Chondrocyte (in vitro differentiated cells): ENCODE measurements around the gene CYP27B1. TPM values are rescaled to one million over a fixed set of nuclear protein-coding genes. Genes with fewer than 3 reads are reported as not detected.

Experiments used
- DNase-seq: peaks from one replicate; pipeline ENCODE4 v3.0.0; 2021; ENCODE audit warnings: mixed read lengths, low spot score
- H3K27ac Mint-ChIP-seq: one replicate; pipeline ENCODE4 v1.8.0; 2021; ENCODE audit warnings: mild to moderate bottlenecking, moderate library complexity, mixed read lengths; ENCODE audit not compliant: unreplicated experiment
- H3K27me3 Mint-ChIP-seq: 2 replicates; pipeline ENCODE4 v1.8.0; 2021; ENCODE audit warnings: low read depth, mixed read lengths
- H3K36me3 Mint-ChIP-seq: 2 replicates; pipeline ENCODE4 v1.8.0; 2021; ENCODE audit warnings: low read depth, mixed read lengths
- H3K4me1 Mint-ChIP-seq: 2 replicates; pipeline ENCODE4 v1.8.0; 2021; ENCODE audit warnings: low read depth, mild to moderate bottlenecking, mixed read lengths
- H3K4me3 Mint-ChIP-seq: one replicate; pipeline ENCODE4 v1.8.0; 2021; ENCODE audit warnings: mild to moderate bottlenecking, moderate library complexity, mixed read lengths; ENCODE audit not compliant: unreplicated experiment
- H3K9me3 Mint-ChIP-seq: 2 replicates; pipeline ENCODE4 v1.8.0; 2021; ENCODE audit warnings: low read depth, mixed read lengths
- total RNA-seq: library from RNA; stranded (reverse); gene quantifications from 3 replicates; pipeline ENCODE4 v1.2.1, GENCODE V29; 2021
- TF ChIP-seq, protein P1 (sequence below): fragments of 200-600 bp; sonication (generic); IDR thresholded peaks from 2 replicates; pipeline ENCODE4 v1.5.0; 2021; ENCODE audit warnings: antibody characterized with exemption, mild to moderate bottlenecking, moderate library complexity

Gene CYP27B1
- total RNA-seq, 1 donor from 2014 or later = 3.2 TPM

- no peak for DNase-seq
- TF ChIP-seq, protein P1, sequence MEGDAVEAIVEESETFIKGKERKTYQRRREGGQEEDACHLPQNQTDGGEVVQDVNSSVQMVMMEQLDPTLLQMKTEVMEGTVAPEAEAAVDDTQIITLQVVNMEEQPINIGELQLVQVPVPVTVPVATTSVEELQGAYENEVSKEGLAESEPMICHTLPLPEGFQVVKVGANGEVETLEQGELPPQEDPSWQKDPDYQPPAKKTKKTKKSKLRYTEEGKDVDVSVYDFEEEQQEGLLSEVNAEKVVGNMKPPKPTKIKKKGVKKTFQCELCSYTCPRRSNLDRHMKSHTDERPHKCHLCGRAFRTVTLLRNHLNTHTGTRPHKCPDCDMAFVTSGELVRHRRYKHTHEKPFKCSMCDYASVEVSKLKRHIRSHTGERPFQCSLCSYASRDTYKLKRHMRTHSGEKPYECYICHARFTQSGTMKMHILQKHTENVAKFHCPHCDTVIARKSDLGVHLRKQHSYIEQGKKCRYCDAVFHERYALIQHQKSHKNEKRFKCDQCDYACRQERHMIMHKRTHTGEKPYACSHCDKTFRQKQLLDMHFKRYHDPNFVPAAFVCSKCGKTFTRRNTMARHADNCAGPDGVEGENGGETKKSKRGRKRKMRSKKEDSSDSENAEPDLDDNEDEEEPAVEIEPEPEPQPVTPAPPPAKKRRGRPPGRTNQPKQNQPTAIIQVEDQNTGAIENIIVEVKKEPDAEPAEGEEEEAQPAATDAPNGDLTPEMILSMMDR = no peak
- peaks cover 41% of the 10 kb centered on the region for H3K27me3 Mint-ChIP-seq
- H3K4me1 Mint-ChIP-seq = peaks cover 25% of the 10 kb centered on the region
- H3K36me3 Mint-ChIP-seq = no peaks in the 10 kb centered on the region
- H3K4me3 Mint-ChIP-seq = peak overlapping the region; percentile 57
- no peaks in the 10 kb centered on the region for H3K9me3 Mint-ChIP-seq
- H3K27ac Mint-ChIP-seq = no peak overlapping the region
Observed at GRCh38 chr12:57739387-57739786, 27.5 kb downstream of the CYP27B1 start.

DNA sequence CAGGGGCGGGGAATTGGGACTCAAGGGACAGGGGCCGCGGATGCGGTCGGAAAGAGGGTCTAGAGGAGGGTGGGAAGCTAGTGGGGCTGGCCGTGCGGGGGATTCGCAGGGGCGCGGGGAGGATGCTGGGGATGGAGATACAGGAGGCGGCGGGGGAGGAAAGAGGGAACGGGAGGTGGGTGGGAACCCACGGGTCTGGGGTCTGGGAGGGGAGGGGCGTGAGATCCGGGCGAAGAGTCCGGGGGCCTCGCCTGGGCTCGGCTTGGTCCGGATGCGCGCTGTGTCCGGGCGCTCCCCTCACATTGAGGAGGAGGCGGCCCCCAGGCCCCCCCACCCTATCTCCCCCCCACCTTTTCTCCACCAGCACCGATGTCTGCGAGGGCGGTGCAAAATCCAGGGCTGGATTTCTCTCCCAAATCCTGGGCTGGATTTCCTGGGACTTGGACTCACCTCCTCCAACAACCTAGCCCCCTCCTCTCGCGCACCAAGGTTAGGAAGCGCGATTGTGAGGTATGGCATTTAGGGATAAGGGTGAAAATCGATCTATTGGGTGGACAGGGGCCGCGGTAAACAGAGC lies 28.1 kb downstream of the CYP27B1 start, which contains the start of gene AGAP2:
Gene AGAP2 (minus strand): TSS at position 82 of the 577 bp plus-strand sequence. CDS start 496 bp downstream, outside the sequence.
- H3K4me1 Mint-ChIP-seq = peaks cover 22% of the 10 kb centered on the region
- no peak within 1 kb of the TSS for H3K27ac Mint-ChIP-seq
- H3K9me3 Mint-ChIP-seq = no peaks in the 10 kb centered on the region
- DNase-seq = peak; percentile 74
- H3K36me3 Mint-ChIP-seq = no peaks in the 10 kb centered on the region
- H3K27me3 Mint-ChIP-seq = peaks cover 43% of the 10 kb centered on the region
- peak within 1 kb of the TSS; percentile 57 for H3K4me3 Mint-ChIP-seq
- TF ChIP-seq, protein P1 = no peak

DNA sequence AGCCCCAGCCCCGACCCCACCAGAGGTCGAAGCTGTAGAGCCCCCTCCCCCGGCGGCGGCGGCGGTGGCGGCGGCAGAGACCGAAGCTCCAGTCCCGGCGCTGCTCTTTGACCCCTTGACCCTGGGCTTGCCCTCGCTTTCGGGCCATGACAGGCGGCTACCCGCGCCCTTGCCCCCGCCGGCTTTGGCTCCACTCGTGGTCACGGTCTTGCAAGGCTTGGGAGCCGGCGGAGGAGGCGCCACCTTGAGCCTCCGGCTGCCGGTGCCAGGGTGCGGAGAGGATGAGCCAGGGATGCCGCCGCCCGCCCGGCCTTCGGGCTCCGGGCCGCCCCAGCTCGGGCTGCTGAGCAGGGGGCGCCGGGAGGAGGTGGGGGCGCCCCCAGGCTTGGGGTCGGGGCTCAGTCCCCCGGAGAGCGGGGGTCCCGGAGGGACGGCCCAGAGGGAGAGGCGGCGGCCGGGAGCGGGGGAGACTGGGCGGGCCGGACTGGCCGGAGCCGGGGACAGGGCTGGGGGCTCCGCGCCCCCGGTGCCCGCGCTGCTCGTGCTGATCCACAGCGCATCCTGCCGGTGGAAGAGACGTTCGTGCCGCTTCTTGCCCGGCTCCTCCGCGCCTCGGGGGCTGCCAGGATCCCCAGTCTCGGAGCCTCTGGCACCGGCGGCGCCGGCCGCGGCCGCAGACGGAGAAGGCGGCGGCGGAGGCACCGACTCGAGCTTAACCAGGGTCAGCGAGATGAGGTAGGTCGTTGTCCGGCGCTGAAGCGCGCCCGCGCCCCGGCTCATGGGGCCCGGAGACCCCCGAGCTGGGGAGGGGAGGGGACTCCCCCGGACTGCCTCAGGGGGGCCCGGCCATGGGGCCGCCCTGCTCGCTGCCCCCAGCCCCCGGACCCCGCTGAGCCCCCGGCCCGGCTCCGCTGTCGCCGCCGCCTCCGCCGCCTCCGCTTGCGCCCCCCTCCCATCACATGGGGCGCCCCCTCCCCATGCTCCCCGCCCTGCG lies 29.1 kb downstream of the CYP27B1 start:
- TF ChIP-seq, protein P1 = peak; percentile 77
- no peaks in the 10 kb centered on the region for H3K36me3 Mint-ChIP-seq
- peak; percentile 84 for DNase-seq
- H3K4me1 Mint-ChIP-seq = peaks cover 22% of the 10 kb centered on the region
- no peaks in the 10 kb centered on the region for H3K9me3 Mint-ChIP-seq
- no peak overlapping the region for H3K4me3 Mint-ChIP-seq
- peaks cover 43% of the 10 kb centered on the region for H3K27me3 Mint-ChIP-seq
- no peak overlapping the region for H3K27ac Mint-ChIP-seq

- H3K4me3 Mint-ChIP-seq = peak overlapping the region; percentile 65
- H3K27me3 Mint-ChIP-seq = peaks cover 46% of the 10 kb centered on the region
- no peaks in the 10 kb centered on the region for H3K9me3 Mint-ChIP-seq
- no peaks in the 10 kb centered on the region for H3K36me3 Mint-ChIP-seq
- H3K4me1 Mint-ChIP-seq = peaks cover 22% of the 10 kb centered on the region
- DNase-seq = peak; percentile 89
- no peak overlapping the region for H3K27ac Mint-ChIP-seq
- TF ChIP-seq, protein P1 = no peak
Observed at GRCh38 chr12:57736741-57737466, 30.0 kb downstream of the CYP27B1 start.
